Uterus (tissue), 4 donors: ENCODE data around the gene FAM240A. TPM values are rescaled to one million over a fixed set of nuclear protein-coding genes. Genes with fewer than 3 reads are reported as not detected.

ENCODE experiments used
- DNase-seq, 2 donors: peaks; one replicate each; pipeline ENCODE4 v3.0.0-alpha.2; 2019 to 2020
- H3K27ac ChIP-seq, 2 donors: fragments of 200-600 bp; sonication (generic); 1 replicate in 1 of 2; 2 replicates in 1 of 2; pipeline ENCODE4 v1.5.1; 2016 to 2018
- H3K27me3 ChIP-seq, 2 donors: fragments of 200-600 bp; sonication (generic); one replicate each; pipeline ENCODE4 v1.5.1; 2018 to 2019; ENCODE audit warnings: control low read depth in 1 of 2
- H3K36me3 ChIP-seq, 2 donors: fragments of 200-600 bp; sonication (generic); one replicate each; pipeline ENCODE4 v1.5.1; 2019; ENCODE audit warnings: control low read depth in 1 of 2
- H3K4me1 ChIP-seq, 2 donors: fragments of 200-600 bp; sonication (generic); one replicate each; pipeline ENCODE4 v1.5.1; 2018 to 2019; ENCODE audit warnings: control low read depth in 1 of 2
- H3K4me3 ChIP-seq, 2 donors: fragments of 200-600 bp; sonication (generic); 1 replicate in 1 of 2; 2 replicates in 1 of 2; pipeline ENCODE4 v1.5.1; 2018 to 2019; ENCODE audit warnings: mild to moderate bottlenecking in 1 of 2
- H3K9me3 ChIP-seq, 2 donors: fragments of 200-600 bp; sonication (generic); one replicate each; pipeline ENCODE4 v1.5.1; 2019; ENCODE audit warnings: control low read depth in 1 of 2
- POLR2A ChIP-seq, 2 donors: fragments of 450-650 bp; IDR thresholded peaks; one replicate each; pipeline ENCODE4 v1.6.1; 2016; ENCODE audit warnings: antibody characterized with exemption in 2 of 2, mild to moderate bottlenecking in 1 of 2, moderate library complexity in 1 of 2
- intact Hi-C: fragments of 100-400 bp; cut with DNase I; formaldehyde crosslinking; loops from one replicate; pipeline ENCODE4 v1.15.1; 2023; ENCODE audit warnings: low total_unique reads
- total RNA-seq, 4 donors: library from RNA; depleted of rRNA in 3 of 4; stranded (reverse); fragments of >200 nt in 3 of 4; gene quantifications; one replicate each; pipeline versions ENCODE4 v1.1.0 to v1.2.4, GENCODE V29; 2014 to 2023
- TF ChIP-seq, protein P1 (sequence below), 4 experiments: fragments of 200-600 bp in 2 of 4; fragments of 450-650 bp in 2 of 4; sonication (generic) in 2 of 4; IDR thresholded peaks; one replicate each; pipeline ENCODE4 v1.5.1; 2016 to 2019; ENCODE audit warnings: antibody characterized with exemption in 4 of 4, mild to moderate bottlenecking in 2 of 4, moderate library complexity in 1 of 4
- donor health status: DM: yes; HTN: yes; CAD: no.

Gene FAM240A
- total RNA-seq, 4 donors from 2014 or later, result not detected

DNA sequence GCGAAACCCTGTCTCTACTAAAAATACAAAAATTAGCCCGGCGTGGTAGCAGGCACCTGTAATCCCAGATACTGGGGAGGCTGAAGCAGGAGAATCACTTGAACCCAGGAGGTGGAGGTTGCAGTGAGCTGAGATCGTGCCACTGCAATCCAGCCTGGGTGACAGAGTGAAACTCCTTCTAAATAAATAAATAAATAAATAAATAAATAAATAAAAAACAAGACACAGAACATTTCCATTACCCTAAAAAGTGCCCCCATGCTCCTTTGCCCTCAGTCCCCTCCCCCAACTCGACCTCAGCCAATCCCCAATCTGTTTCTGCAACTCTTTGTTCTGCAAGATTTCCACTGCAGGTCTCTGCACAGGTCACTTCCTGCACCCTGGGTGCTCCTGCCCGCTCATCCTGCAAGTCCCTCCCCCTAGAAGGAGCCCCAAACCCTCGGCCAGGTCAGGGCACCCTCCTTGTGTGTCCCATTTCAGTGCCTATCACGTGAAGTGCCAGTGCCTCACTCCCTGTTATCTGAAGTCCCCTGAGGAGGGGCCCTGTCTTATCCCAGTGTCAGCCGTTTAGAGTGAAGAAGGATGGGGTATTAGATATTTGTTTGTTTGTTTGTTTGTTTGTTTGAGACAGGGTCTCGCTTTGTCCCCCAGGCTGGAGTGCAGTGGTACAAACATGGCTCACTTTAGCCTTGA is 1.1 kb downstream of the FAM240A start:
- TF ChIP-seq POLR2A (IDR thresholded peaks at IDR 0.05), result no peak
- TF ChIP-seq, protein P1, sequence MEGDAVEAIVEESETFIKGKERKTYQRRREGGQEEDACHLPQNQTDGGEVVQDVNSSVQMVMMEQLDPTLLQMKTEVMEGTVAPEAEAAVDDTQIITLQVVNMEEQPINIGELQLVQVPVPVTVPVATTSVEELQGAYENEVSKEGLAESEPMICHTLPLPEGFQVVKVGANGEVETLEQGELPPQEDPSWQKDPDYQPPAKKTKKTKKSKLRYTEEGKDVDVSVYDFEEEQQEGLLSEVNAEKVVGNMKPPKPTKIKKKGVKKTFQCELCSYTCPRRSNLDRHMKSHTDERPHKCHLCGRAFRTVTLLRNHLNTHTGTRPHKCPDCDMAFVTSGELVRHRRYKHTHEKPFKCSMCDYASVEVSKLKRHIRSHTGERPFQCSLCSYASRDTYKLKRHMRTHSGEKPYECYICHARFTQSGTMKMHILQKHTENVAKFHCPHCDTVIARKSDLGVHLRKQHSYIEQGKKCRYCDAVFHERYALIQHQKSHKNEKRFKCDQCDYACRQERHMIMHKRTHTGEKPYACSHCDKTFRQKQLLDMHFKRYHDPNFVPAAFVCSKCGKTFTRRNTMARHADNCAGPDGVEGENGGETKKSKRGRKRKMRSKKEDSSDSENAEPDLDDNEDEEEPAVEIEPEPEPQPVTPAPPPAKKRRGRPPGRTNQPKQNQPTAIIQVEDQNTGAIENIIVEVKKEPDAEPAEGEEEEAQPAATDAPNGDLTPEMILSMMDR (IDR thresholded peaks at IDR 0.05), result no peak
- H3K27ac ChIP-seq, result no peak overlapping the region
- no peak overlapping the region for H3K4me3 ChIP-seq
- H3K9me3 ChIP-seq, result no peaks in the 10 kb centered on the region
- intact Hi-C loops, result no loop called here
- no peaks in the 10 kb centered on the region for H3K4me1 ChIP-seq
- no peaks in the 10 kb centered on the region for H3K36me3 ChIP-seq
- no peak for DNase-seq
- no peaks in the 10 kb centered on the region for H3K27me3 ChIP-seq

DNA sequence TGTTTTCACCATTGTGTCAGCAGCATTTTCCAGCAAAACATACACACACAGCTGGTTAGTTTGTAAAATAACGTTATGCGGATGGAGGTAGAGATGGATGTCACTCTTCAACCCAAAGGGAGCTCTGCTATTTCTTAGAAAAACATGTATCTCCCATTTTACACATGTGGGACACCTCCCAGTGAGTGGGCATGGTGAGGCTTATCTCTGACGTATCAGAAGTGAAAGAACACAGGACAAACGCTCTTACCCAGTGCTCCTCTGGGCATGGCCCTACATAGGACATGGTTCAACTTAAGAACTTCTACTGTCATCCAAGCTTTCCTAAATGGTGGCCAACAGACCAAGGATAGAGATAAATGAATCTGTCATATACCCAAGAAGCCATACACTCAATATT is 2.1 kb downstream of the FAM240A start:
- Histone ChIP-seq H3K4me1 (no peaks in the 10 kb centered on the region), H3K36me3 (no peaks in the 10 kb centered on the region), H3K4me3 (no peak overlapping the region), H3K27ac (no peak overlapping the region), H3K27me3 (no peaks in the 10 kb centered on the region), H3K9me3 (no peaks in the 10 kb centered on the region)
- DNase-seq, result no peak
- no peak for TF ChIP-seq POLR2A (IDR thresholded peaks at IDR 0.05)
- TF ChIP-seq, protein P1 (IDR thresholded peaks at IDR 0.05), result no peak
- intact Hi-C loops, result no loop called here

DNA sequence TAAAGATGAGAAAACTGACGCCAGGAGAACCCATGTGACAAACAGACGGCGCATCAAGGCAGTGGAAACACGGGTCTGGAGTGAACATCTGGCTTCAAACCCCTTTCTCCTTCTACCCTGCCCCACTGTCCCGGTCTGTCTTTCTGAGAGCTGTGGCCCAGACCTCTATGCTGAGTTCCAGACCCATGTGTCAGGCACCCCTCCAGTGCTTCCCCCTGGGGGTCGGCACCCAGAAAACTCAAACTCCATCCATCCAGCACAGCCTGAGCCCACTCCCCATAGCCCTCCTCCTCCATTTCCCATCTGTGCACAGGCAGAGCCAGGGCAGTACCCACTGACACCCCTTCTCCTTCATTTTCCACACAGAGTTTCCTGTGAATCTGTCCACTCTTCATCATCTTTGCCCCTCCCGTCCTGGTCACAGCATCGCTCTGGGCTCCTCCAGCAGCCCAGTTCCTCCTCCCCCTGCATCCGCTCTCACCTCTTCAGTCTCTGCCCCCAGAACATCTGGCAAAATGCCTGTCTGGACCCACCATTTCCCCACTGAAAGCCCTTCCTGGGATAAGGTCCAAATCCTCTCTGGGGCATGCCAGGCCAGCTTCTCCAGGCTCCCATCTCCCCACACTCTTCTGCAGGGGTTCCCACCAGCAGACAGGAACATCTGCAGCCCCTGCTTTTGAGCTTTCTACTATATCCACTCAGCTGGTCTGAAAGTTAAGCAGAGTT is 2.9 kb downstream of the FAM240A start:
- Histone ChIP-seq H3K4me3 (no peak overlapping the region), H3K27me3 (no peaks in the 10 kb centered on the region), H3K36me3 (no peaks in the 10 kb centered on the region), H3K9me3 (no peaks in the 10 kb centered on the region), H3K27ac (no peak overlapping the region), H3K4me1 (no peaks in the 10 kb centered on the region)
- intact Hi-C loops, result no loop called here
- DNase-seq, result no peak
- no peak for TF ChIP-seq POLR2A (IDR thresholded peaks at IDR 0.05)
- TF ChIP-seq, protein P1 (IDR thresholded peaks at IDR 0.05), result no peak

DNA sequence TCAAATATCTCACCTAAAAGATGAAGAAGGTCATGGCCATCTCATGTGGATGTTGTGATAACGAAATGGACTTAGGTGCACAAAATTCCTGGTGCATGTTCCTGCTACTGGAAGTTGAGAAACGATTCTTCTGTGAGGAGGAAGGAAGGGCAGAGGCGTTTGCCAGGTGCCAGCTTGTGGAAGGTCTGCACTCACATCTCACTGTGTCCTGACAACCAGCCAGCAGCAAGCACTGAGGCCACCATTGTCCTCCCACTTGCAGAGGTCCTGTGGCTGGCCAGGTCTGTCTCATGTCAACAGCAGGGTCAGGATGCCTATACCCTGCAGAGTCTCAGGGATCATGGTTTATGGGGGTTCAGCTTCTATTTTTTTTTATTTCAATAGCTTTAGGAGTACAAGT is 3.7 kb downstream of the FAM240A start:
- H3K9me3 ChIP-seq, result no peaks in the 10 kb centered on the region
- no peaks in the 10 kb centered on the region for H3K27me3 ChIP-seq
- H3K4me1 ChIP-seq, result no peaks in the 10 kb centered on the region
- H3K4me3 ChIP-seq, result no peak overlapping the region
- H3K36me3 ChIP-seq, result no peaks in the 10 kb centered on the region
- TF ChIP-seq, protein P1 (IDR thresholded peaks at IDR 0.05), result no peak
- TF ChIP-seq POLR2A (IDR thresholded peaks at IDR 0.05), result no peak
- H3K27ac ChIP-seq, result no peak overlapping the region
- DNase-seq, result no peak
- intact Hi-C loops, result no loop called here

DNA sequence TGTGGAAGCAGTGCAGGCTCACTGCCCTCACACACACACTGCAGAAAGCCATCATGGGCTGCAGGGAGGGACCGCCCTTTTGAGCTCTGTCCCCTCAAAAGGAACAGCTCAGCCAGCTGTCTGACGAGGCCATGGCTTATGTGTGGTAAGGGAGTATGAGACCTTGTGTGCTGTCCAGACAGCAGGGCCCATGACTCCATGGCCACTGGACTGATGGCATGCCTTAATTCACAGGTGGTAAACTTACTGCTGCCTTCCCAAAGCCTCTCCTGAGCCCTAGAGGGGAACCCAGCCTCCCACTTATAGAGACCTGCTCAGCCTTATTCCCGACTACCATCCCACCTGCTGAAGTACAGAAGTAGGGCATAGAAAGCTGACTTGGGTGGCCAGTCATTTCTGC is 5.6 kb downstream of the FAM240A start:
- no peaks in the 10 kb centered on the region for H3K9me3 ChIP-seq
- no peaks in the 10 kb centered on the region for H3K27me3 ChIP-seq
- DNase-seq, result no peak
- H3K27ac ChIP-seq, result no peak overlapping the region
- TF ChIP-seq, protein P1 (IDR thresholded peaks at IDR 0.05), result no peak
- no peak for TF ChIP-seq POLR2A (IDR thresholded peaks at IDR 0.05)
- H3K4me3 ChIP-seq, result no peak overlapping the region
- intact Hi-C loops, result no loop called here
- no peaks in the 10 kb centered on the region for H3K36me3 ChIP-seq
- no peaks in the 10 kb centered on the region for H3K4me1 ChIP-seq
